ENCODE measurements around the gene ANAPC5.

DNA sequence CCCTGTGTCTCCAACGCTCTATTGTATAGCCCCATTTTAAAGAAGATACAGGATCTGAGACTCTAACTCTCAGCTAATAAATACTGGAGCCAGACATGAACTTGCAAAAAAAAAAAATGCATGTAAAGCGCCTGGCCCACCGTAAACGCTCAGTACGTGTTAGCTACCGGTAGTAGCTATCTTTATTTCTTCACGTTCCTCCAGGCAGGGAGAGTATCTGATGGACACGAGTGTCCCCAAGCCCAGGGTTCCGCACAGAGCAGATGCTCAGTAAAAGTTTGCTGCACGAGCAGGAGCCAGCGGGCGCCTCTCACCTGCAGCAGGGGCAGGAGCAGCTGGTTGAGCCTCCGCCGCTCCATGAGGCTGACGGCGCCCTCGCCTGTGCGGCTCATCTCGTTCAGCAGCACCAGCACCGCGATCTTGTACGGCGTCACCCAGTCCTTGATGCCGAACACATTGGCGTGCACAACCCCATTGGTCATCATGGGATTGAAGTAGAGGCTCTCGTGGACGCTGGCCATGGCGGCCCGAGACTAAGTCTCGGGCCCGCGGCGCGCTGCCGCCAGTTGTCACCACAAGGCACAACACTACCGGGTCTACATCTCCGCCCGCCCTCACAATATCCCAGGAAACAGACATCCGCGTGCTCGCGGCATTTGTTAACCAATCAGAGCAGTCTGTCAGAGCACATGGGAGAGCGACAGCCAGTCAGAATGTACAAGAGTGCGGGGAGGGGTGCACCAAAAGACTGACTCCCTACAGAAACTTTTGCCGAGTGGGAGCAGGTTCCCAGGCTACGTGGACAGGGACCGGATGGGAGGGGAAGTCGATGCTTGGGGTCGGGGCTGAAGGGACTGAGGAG, at the start of gene ANAPC5:
- TF ChIP-seq CTCF (IDR thresholded peaks at IDR 0.05; ENCODE audit: low read depth, low read length, poor library complexity, severe bottlenecking) (peak; percentile 21), EZH2phosphoT487 (IDR thresholded peaks at IDR 0.05; ENCODE audit: borderline replicate concordance, low read length) (no peak)

All from DOHH2 (cell line).